ENCODE results near the gene CCSER1.
"Not testable (repeated sequence)": the region's sequence is repeated elsewhere in the genome, so short reads cannot be mapped to it uniquely, and the experiment has no call there.

The CCSER1 gene

GRCh38 chr4:90306810-90307209 is 179.6 kb downstream of the CCSER1 start:
- no peak for DNase-seq

- not testable (repeated sequence) for DNase-seq
Observed at GRCh38 chr4:90317140-90317539, 189.9 kb downstream of the CCSER1 start.

DNA sequence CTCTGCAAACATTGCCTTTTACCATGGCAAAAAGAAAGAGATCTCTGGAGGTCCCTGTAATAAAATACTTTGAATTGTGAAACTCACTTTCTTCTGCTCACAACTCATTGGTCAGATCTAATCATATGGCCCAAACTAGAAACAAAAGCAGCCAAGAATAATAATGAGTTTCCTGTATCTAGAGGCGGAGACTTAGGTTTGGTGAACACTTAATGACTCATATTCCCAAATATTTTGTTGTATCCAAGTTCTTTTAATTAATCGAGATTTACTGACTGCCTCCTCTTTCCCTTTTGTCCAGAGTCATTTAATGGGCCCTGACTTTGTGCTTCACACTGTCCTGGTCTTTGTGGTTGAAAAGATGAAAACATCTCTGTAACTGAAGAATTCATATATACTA is 190.6 kb downstream of the CCSER1 start:
- no peak for DNase-seq

- no peak for DNase-seq
Observed at GRCh38 chr4:90318193-90318592, 191.0 kb downstream of the CCSER1 start.

- no peak for DNase-seq
Observed at GRCh38 chr4:90328558-90328957, 201.4 kb downstream of the CCSER1 start.

- no peak for DNase-seq
Observed at GRCh38 chr4:90330546-90330945, 203.4 kb downstream of the CCSER1 start.

GRCh38 chr4:90345549-90346215 is 218.5 kb downstream of the CCSER1 start:
- DNase-seq: no peak

DNA sequence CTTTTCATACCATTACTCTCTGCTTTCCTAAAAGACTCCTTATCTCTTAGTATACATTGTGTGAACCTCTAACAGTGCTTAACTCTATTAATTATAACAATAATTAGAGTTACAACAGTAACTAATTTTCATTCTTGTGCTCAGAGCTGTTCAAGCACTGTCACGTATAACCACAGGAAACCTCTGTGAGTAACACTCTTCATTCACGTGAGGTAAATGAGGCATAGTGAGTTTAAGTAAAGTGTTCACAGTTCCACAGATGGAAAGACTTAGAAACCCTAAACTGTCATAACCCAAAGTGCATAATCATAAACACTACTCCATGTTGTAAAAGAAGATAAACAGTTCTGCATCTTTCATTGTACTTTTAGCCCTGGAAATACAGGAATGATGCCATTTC is 222.4 kb downstream of the CCSER1 start:
- DNase-seq: no peak

- no peak for DNase-seq
Observed at GRCh38 chr4:90357117-90357710, 230.0 kb downstream of the CCSER1 start.

- DNase-seq: no peak
Observed at GRCh38 chr4:90375081-90375480, 247.9 kb downstream of the CCSER1 start.

DNA sequence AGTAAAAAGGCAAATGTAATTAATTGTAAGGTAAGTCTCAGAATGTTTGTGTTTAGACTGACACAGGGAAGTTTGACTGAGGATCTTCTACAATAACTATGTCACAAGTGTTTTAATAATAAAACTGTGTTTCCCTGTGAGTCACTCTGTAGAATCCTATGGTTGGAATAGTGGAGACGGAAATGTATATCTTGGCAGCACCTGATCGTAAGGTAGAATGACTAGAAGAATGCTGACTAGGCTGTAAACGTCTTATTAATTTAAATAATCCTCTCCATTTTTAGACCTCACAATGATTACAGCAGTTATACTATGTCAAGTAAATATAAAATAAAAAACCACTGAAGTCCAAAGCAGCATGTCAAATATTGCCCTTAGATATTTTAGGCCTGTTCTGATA is 266.0 kb downstream of the CCSER1 start:
- DNase-seq: no peak

DNA sequence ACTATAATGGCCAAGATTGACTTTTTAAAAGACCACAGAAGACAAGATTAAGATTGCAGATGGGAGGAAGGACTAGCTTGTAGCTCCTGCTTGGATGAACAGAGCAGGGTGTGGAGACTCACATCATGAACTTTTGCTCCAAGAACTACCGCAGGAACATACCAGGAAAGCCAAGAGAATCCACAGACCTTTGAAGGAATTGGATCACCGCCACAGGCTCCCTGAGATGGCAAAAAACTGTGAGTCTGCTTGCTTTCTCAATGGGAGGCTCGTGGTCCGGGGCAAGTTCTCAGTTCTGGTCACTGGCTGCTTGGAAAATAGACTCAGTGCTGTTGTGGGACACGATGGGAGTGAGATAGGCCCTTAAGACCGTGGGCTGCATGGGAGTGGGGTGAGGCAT is 276.6 kb downstream of the CCSER1 start:
- no peak for DNase-seq

DNA sequence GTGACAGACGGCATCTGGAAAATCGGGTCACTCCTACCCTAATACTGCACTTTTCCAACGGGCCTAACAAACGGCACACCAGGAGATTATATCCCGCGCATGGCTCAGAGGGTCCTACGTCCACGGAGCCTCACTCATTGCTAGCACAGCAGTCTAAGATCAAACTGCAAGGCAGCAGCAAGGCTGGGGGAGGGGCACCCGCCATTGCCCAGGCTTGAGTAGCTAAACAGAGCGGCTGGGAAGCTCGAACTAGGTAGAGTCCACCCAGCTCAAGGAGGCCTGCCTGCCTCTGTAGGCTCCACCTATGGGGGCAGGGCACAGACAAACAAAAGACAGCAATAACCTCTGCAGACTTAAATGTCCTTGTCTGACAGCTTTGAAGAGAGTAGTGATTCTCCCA is 280.7 kb downstream of the CCSER1 start:
- not testable (repeated sequence) for DNase-seq

DNA sequence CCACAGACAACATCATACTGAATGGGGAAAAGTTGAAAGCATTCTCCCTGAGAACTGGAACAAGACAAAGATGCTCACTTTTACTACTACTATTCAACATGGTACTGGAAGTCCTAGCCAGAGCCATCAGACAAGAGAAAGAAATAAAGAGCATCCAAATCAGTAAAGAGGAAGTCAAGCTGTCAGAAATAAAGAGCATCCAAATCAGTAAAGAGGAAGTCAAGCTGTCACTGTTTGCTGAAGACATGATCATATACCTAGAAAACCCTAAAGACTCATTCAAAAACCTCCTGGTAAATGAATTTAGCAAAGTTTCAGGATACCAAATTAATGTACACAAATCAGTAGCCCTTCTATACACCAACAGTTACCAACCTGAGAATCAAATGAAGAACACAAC is 285.6 kb downstream of the CCSER1 start:
- DNase-seq: not testable (repeated sequence)

DNA sequence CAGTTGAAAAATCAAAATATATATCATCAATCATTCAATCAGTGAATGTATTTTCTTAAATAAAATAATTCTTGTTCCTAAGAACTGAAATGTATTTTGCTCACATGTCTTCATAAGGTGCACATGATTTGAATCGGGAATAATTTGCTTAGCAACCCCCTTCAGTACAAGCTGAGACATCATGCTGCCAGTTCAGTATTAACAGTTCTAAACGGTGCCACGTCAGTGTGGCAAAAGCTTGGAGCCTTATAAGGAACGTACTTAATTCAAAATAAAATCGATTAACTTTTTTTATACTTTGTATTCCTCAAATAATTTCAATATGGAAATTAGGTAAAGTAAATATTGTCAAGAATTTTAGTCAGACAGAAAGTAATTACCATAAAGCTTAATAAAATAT is 287.9 kb downstream of the CCSER1 start:
- no peak for DNase-seq

DNA sequence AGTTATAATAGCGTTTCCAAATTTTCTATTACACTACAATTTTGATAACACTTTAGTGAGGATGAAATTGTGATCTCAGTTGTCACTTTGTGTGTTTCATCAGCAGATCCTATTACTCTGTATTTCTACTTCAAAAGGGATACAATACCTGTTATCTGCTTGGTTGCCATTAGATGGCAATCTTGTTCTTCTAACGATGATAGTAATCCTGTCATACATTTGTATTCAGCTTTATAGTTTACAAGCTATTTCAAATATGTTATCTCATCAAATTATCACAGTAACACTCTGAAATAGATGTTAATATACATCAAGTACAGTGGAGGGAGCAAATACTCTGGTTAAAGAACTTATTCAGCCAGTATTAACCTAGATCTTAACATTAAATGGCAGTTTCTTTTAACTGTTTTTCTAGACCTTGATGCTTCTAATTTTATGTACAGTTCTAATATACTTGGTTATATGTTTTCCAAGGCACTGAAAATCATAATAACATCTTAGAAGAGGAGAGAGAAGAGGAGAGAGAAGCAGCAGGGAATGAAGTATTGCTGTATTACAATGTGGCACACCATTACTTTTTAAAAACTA is 292.0 kb downstream of the CCSER1 start:
- no peak for DNase-seq

- DNase-seq: no peak
Observed at GRCh38 chr4:90421161-90421560, 294.0 kb downstream of the CCSER1 start.

GRCh38 chr4:90425893-90426292 is 298.7 kb downstream of the CCSER1 start:
- DNase-seq: no peak

GRCh38 chr4:90438522-90438921 is 311.3 kb downstream of the CCSER1 start:
- no peak for DNase-seq

GRCh38 chr4:90441770-90442169 is 314.6 kb downstream of the CCSER1 start:
- DNase-seq: no peak

DNA sequence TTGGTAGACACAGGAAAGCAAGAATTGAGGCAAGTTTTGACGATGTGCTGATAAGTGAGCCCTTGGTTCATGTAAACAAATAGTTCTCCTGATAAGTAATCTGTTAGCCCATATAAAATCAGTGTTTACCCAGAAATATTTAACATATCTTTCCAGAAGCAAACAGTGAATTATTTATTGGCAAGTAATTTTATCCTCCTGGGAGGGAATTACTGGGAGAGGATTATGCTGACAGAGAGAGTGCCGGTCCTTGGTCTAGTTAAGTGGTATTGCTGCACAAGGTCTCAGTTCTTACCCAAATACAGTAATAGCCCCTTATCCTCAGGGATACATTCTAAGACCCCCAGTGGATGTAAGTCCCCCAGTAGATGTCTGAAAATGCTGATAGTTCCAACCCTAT is 315.4 kb downstream of the CCSER1 start:
- DNase-seq: no peak

- no peak for DNase-seq
Observed at GRCh38 chr4:90443231-90443630, 316.0 kb downstream of the CCSER1 start.

GRCh38 chr4:90444904-90445303 is 317.7 kb downstream of the CCSER1 start:
- DNase-seq: no peak

DNA sequence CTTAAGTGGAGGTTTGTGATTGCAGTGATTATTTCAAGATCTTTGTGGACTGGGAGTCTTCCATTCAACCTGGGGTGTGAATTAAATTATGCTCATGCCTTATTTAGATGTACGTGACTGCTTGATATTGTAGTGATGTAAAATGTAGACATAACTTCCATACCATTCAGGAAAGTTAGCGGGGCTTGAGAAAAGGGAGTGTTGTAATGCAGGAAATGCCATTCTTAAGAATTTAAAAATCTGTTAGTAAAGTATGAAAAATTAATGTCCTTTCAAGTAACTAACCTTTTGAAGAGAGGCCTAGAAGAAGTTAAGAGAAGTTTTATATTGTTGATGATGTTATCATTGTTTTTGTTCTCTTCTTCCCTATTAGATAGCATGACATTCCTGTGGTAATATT is 318.2 kb downstream of the CCSER1 start:
- DNase-seq: no peak

GRCh38 chr4:90449626-90450025 is 322.4 kb downstream of the CCSER1 start:
- DNase-seq: no peak
